ENCODE measurements around the gene AASDH. TPM values are rescaled to one million over a fixed set of nuclear protein-coding genes. Genes with fewer than 3 reads are reported as not detected.

The AASDH gene
- 10 to 100 TPM; 10.2 to 24.7 (median 15.8) TPM for total RNA-seq
- 10 to 100 TPM; 10.8 to 26.8 TPM for polyA plus RNA-seq
- total RNA-seq, result 24.9 reads per million, percentile 55 among the genes with 10 or more reads in this experiment

GRCh38 chr4:56387023-56388001, at the start of gene AASDH:
Gene AASDH (minus strand): TSS chr4:56387491. CDS start chr4:56384299, 3,192 bp downstream.
- Mint-ChIP-seq H3K27me3 (no peaks in the 10 kb centered on the region), H3K4me1 (peaks cover 19 to 60% (median 47%) of the 10 kb centered on the region in 7 donors), H3K27ac (peak within 1 kb of the TSS; percentile 97 to 100 (median 98)), H3K36me3 (peaks cover 0 to 13% (median 2%) of the 10 kb centered on the region in 5 donors), H3K9me3 (peaks cover 0 to 6% (median 0%) of the 10 kb centered on the region in 11 donors), H3K4me3 (peak within 1 kb of the TSS; percentile 87 to 99 (median 96))
- no peaks in the 10 kb centered on the region for H3K27me3 ChIP-seq (ENCODE audit: control insufficient read depth in 2 of 2, insufficient read depth in 2 of 2, low read length in 2 of 2)
- peak within 1 kb of the TSS; percentile 92 for H3K27ac ChIP-seq (ENCODE audit: low read depth, low read length)
- H3K4me1 ChIP-seq (ENCODE audit: control insufficient read depth in 2 of 2, insufficient read depth in 2 of 2, low read length in 2 of 2), result peaks cover 15 to 18% of the 10 kb centered on the region in 2 donors
- H3K36me3 ChIP-seq (ENCODE audit: control insufficient read depth in 2 of 3, insufficient read depth in 3 of 3, low read length in 3 of 3), result peaks cover 0 to 2% (median 0%) of the 10 kb centered on the region in 3 experiments
- ATAC-seq, result peak; percentile 95
- ChIA-PET POLR2A (interaction anchor here (0.5 to 2.8 kb wide), 23 partner anchors 9 to 1445 kb away, joined by 3 to 77 read pairs (median 3); partner anchors contain the start of genes CEP135, NOA1, PAICS and POLR2B), CTCF (interaction anchor here (0.6 to 1.3 kb wide), 6 partner anchors 13 to 779 kb away, joined by 3 to 6 read pairs (median 4); partner anchors contain the start of genes NOA1, PAICS and PPAT)
- intact Hi-C loops (cut with micrococcal nuclease), result loop anchor here (1.0 to 10.0 kb wide), 19 partner anchors 48 to 1445 kb away; partner anchors contain the start of genes CEP135 (in 2 of the 2), EXOC1 (in 2 of the 2), PPAT (in 2 of the 2) and REST (in 2 of the 2)
- peak; percentile 92 to 98 (median 94) for DNase-seq
- H3K4me3 ChIP-seq (ENCODE audit: low read length), result peak within 1 kb of the TSS; percentile 94
- no peaks in the 10 kb centered on the region for H3K9me3 ChIP-seq (ENCODE audit: control insufficient read depth in 2 of 3, low read length in 3 of 3)

- CTCF ChIA-PET, result interaction anchor here (0.9 to 2.3 kb wide), 12 partner anchors 8 to 543 kb away, joined by 3 to 15 read pairs (median 4); partner anchors contain the start of genes AASDH, POLR2B and REST
- Mint-ChIP-seq H3K4me3 (peak within 1 kb of the TSS; percentile 81 to 99 (median 94)), H3K27ac (peak within 1 kb of the TSS; percentile 78 to 98 (median 91)), H3K9me3 (peaks cover 0 to 5% (median 0%) of the 10 kb centered on the region in 11 donors), H3K4me1 (peaks cover 32 to 63% (median 46%) of the 10 kb centered on the region in 7 donors), H3K27me3 (no peaks in the 10 kb centered on the region), H3K36me3 (peaks cover 0 to 8% (median 0%) of the 10 kb centered on the region in 5 donors)
- Histone ChIP-seq H3K4me3 (ENCODE audit: low read length) (peak within 1 kb of the TSS; percentile 93), H3K36me3 (ENCODE audit: control insufficient read depth in 2 of 3, insufficient read depth in 3 of 3, low read length in 3 of 3) (no peaks in the 10 kb centered on the region), H3K27ac (ENCODE audit: low read depth, low read length) (peak within 1 kb of the TSS; percentile 59), H3K4me1 (ENCODE audit: control insufficient read depth in 2 of 2, insufficient read depth in 2 of 2, low read length in 2 of 2) (peaks cover 12 to 15% of the 10 kb centered on the region in 2 donors), H3K9me3 (ENCODE audit: control insufficient read depth in 2 of 3, low read length in 3 of 3) (no peaks in the 10 kb centered on the region), H3K27me3 (ENCODE audit: control insufficient read depth in 2 of 2, insufficient read depth in 2 of 2, low read length in 2 of 2) (no peaks in the 10 kb centered on the region)
- POLR2A ChIA-PET, result interaction anchor here (0.6 to 4.5 kb wide), 30 partner anchors 9 to 1040 kb away, joined by 3 to 77 read pairs (median 4); partner anchors contain the start of genes AASDH, CEP135, EXOC1 and NOA1
- peak; percentile 97 to 100 (median 99) for DNase-seq
- intact Hi-C loops (cut with micrococcal nuclease), result loop anchor here (1.0 to 5.0 kb wide), 14 partner anchors 10 to 1038 kb away; partner anchors contain the start of genes AASDH (in 2 of the 2), NOA1 (in 2 of the 2), CEP135 (in 1 of the 2) and CLOCK (in 1 of the 2)
- peak; percentile 91 for ATAC-seq
Observed at GRCh38 chr4:56435140-56435926, 48.0 kb upstream of the AASDH start, which contains the start of gene PPAT. Gene PPAT (minus strand): TSS chr4:56435615. CDS start chr4:56435477, 138 bp downstream.

- ChIA-PET CTCF (interaction anchor here (1.0 to 2.3 kb wide), 7 partner anchors 9 to 365 kb away, joined by 3 to 15 read pairs (median 5); no protein-coding TSS in a partner anchor), POLR2A (interaction anchor here (0.7 to 4.5 kb wide), 12 partner anchors 10 to 544 kb away, joined by 3 to 77 read pairs (median 28); partner anchors contain the start of genes AASDH, CEP135, NOA1 and POLR2B)
- no peaks in the 10 kb centered on the region for H3K27me3 ChIP-seq (ENCODE audit: control insufficient read depth in 2 of 2, insufficient read depth in 2 of 2, low read length in 2 of 2)
- intact Hi-C loops (cut with micrococcal nuclease), result loop anchor here (1.0 to 5.0 kb wide), 14 partner anchors 9 to 1037 kb away; partner anchors contain the start of genes AASDH (in 2 of the 2), NOA1 (in 2 of the 2), CEP135 (in 1 of the 2) and CLOCK (in 1 of the 2)
- Mint-ChIP-seq H3K9me3 (peaks cover 0 to 5% (median 0%) of the 10 kb centered on the region in 11 donors), H3K4me1 (peaks cover 29 to 61% (median 43%) of the 10 kb centered on the region in 7 donors), H3K4me3 (peak overlapping the region; percentile 81 to 99 (median 94)), H3K36me3 (peaks cover 0 to 5% (median 0%) of the 10 kb centered on the region in 5 donors), H3K27ac (peak overlapping the region; percentile 48 to 97 (median 91)), H3K27me3 (no peaks in the 10 kb centered on the region)
- H3K4me3 ChIP-seq (ENCODE audit: low read length), result peak overlapping the region; percentile 93
- DNase-seq (peak in 3 of 9 donors; percentile 2 to 13 (median 7)), ATAC-seq (no peak)
- peak overlapping the region; percentile 59 for H3K27ac ChIP-seq (ENCODE audit: low read depth, low read length)
- no peaks in the 10 kb centered on the region for H3K36me3 ChIP-seq (ENCODE audit: control insufficient read depth in 2 of 3, insufficient read depth in 3 of 3, low read length in 3 of 3)
- H3K9me3 ChIP-seq (ENCODE audit: control insufficient read depth in 2 of 3, low read length in 3 of 3), result no peaks in the 10 kb centered on the region
- peaks cover 12 to 15% of the 10 kb centered on the region in 2 donors for H3K4me1 ChIP-seq (ENCODE audit: control insufficient read depth in 2 of 2, insufficient read depth in 2 of 2, low read length in 2 of 2)
Observed at GRCh38 chr4:56434599-56435139, 47.4 kb upstream of the AASDH start.

GRCh38 chr4:56433280-56433679, 46.0 kb upstream of the AASDH start:
- no peak overlapping the region for H3K27ac Mint-ChIP-seq
- no peaks in the 10 kb centered on the region for H3K27me3 Mint-ChIP-seq
- peak overlapping the region in 6 of 10 donors; percentile 11 to 96 (median 54) for H3K4me3 Mint-ChIP-seq
- no peak for DNase-seq
- intact Hi-C loops (cut with micrococcal nuclease), result no loop called here
- CTCF ChIA-PET, result interaction anchor here (1.0 to 1.5 kb wide), 2 partner anchors 8 to 10 kb away, joined by 4 read pairs; no protein-coding TSS in a partner anchor
- Histone ChIP-seq H3K4me1 (ENCODE audit: control insufficient read depth in 2 of 2, insufficient read depth in 2 of 2, low read length in 2 of 2) (peaks cover 12 to 15% of the 10 kb centered on the region in 2 donors), H3K9me3 (ENCODE audit: control insufficient read depth in 2 of 3, low read length in 3 of 3) (no peaks in the 10 kb centered on the region), H3K27ac (ENCODE audit: low read depth, low read length) (no peak overlapping the region), H3K4me3 (ENCODE audit: low read length) (no peak overlapping the region), H3K36me3 (ENCODE audit: control insufficient read depth in 2 of 3, insufficient read depth in 3 of 3, low read length in 3 of 3) (no peaks in the 10 kb centered on the region), H3K27me3 (ENCODE audit: control insufficient read depth in 2 of 2, insufficient read depth in 2 of 2, low read length in 2 of 2) (no peaks in the 10 kb centered on the region)
- no peak for ATAC-seq
- H3K4me1 Mint-ChIP-seq, result peaks cover 27 to 62% (median 38%) of the 10 kb centered on the region in 7 donors
- peaks cover 0 to 4% (median 0%) of the 10 kb centered on the region in 5 donors for H3K36me3 Mint-ChIP-seq
- H3K9me3 Mint-ChIP-seq, result peaks cover 0 to 5% (median 0%) of the 10 kb centered on the region in 11 donors
- POLR2A ChIA-PET, result interaction anchor here (1.5 kb wide), 1 partner anchor 475 kb away, joined by 3 read pairs; the partner anchor contains the start of gene REST

GRCh38 chr4:56430203-56430602, 42.9 kb upstream of the AASDH start:
- peaks cover 0 to 6% (median 0%) of the 10 kb centered on the region in 5 donors for H3K36me3 Mint-ChIP-seq
- ChIA-PET CTCF (interaction anchor here (0.6 kb wide), 1 partner anchor 404 kb away, joined by 5 read pairs; no protein-coding TSS in a partner anchor), POLR2A (no interaction called here)
- H3K27me3 Mint-ChIP-seq, result no peaks in the 10 kb centered on the region
- ATAC-seq (no peak), DNase-seq (no peak)
- no peaks in the 10 kb centered on the region for H3K9me3 ChIP-seq (ENCODE audit: control insufficient read depth in 2 of 3, low read length in 3 of 3)
- intact Hi-C loops (cut with micrococcal nuclease), result no loop called here
- no peak overlapping the region for H3K27ac ChIP-seq (ENCODE audit: low read depth, low read length)
- H3K27ac Mint-ChIP-seq, result no peak overlapping the region
- H3K4me1 Mint-ChIP-seq, result peaks cover 15 to 51% (median 37%) of the 10 kb centered on the region in 7 donors
- peaks cover 0 to 2% (median 0%) of the 10 kb centered on the region in 11 donors for H3K9me3 Mint-ChIP-seq
- H3K36me3 ChIP-seq (ENCODE audit: control insufficient read depth in 2 of 3, insufficient read depth in 3 of 3, low read length in 3 of 3), result no peaks in the 10 kb centered on the region
- no peak overlapping the region for H3K4me3 ChIP-seq (ENCODE audit: low read length)
- H3K4me3 Mint-ChIP-seq, result no peak overlapping the region
- no peaks in the 10 kb centered on the region for H3K27me3 ChIP-seq (ENCODE audit: control insufficient read depth in 2 of 2, insufficient read depth in 2 of 2, low read length in 2 of 2)
- peaks cover 8% of the 10 kb centered on the region in 2 donors for H3K4me1 ChIP-seq (ENCODE audit: control insufficient read depth in 2 of 2, insufficient read depth in 2 of 2, low read length in 2 of 2)

Data from naive thymus-derived CD4-positive, alpha-beta T cell (primary cell).